Measurements from ENCODE around the gene PLCG1. TPM values are rescaled to one million over a fixed set of nuclear protein-coding genes. Genes with fewer than 3 reads are reported as not detected.
A peak's percentile ranks its signal among the peaks of the same experiment; 100 is the strongest.

The PLCG1 gene
- total RNA-seq, 1 experiment from 2014 or later, result 196 TPM

DNA sequence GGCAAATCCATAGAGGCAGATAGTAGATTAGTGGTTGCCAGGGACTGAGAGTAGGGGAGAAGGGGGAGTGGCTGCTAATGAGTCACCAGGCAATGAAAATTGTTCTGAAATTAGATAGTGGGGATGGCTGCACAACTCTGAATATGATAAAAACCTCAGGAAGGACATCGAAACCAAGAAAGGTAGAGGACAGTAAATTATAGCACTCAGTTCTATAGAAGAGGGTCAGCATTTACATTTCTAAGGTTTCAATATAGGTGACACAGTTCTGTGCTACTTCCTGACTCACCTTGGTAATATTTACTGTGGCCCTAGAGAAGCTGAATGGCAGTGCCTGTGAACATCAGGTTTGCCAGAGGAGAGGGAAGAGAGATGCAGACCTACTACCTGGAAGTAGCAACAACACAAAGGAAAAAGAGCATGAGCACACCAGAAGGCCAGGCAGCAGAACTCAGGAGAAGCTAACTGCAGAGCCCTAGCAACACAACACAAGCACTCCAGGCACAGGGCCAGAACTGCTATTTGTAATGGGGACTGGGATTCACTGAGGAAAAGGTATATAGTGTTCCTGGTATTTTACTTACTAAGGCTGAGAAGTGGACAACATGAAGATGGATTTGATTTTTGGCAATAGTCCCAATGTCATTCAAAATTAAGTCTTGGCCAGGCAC is 75.9 kb downstream of the PLCG1 start:
- no peak overlapping the region for H3K4me3 ChIP-seq
- H3K27me3 ChIP-seq, result no peaks in the 10 kb centered on the region
- H3K27ac ChIP-seq, result no peak overlapping the region
- peak in 1 of 2 experiments; percentile 22 for DNase-seq
- H3K4me1 ChIP-seq, result no peaks in the 10 kb centered on the region
- no peaks in the 10 kb centered on the region for H3K9me3 ChIP-seq (replicated peaks)
- no peaks in the 10 kb centered on the region for H3K36me3 ChIP-seq

DNA sequence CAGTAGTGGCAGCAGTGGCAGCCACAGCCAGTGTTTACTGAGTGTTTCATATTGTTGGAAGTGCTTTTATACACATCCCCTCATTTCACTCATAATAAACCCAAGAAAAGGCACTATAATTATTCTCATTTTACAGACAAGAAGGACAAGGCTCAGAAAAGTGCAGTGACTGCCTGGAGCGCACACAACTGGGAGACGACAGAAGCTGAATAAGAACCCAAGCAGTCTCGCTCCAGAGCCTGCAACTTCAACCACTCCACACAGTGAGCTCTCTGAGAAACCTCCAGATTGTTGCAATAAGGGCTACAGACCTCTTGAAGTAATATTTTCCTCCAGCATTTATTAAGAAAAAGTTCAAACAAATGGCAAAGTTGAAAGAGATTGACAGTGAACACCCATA is 76.9 kb downstream of the PLCG1 start:
- Histone ChIP-seq H3K27ac (no peak overlapping the region), H3K27me3 (no peaks in the 10 kb centered on the region), H3K4me1 (no peaks in the 10 kb centered on the region), H3K9me3 (replicated peaks) (no peaks in the 10 kb centered on the region), H3K36me3 (no peaks in the 10 kb centered on the region), H3K4me3 (no peak overlapping the region)
- no peak for DNase-seq

DNA sequence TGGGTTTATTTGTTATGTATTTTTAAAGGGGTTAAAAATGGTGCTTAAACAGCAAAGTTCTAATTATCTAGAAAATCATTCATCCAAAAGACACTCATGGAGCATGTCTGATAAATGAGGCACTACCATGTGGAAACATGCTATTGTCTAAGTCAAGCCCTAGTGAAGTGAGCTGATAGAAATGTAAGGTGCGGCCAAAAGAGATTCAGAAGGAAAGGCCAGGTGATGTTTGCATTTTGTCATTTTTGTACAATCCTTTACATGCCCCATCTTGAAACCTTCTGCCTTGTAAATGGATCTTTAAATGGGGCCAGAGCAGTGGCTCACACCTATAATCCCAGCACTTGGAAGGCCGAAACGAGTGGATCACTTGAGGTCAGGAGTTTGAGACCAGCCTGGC is 77.3 kb downstream of the PLCG1 start:
- no peak for DNase-seq
- no peaks in the 10 kb centered on the region for H3K4me1 ChIP-seq
- H3K9me3 ChIP-seq (replicated peaks), result no peaks in the 10 kb centered on the region
- H3K27me3 ChIP-seq, result no peaks in the 10 kb centered on the region
- no peaks in the 10 kb centered on the region for H3K36me3 ChIP-seq
- no peak overlapping the region for H3K27ac ChIP-seq
- no peak overlapping the region for H3K4me3 ChIP-seq

DNA sequence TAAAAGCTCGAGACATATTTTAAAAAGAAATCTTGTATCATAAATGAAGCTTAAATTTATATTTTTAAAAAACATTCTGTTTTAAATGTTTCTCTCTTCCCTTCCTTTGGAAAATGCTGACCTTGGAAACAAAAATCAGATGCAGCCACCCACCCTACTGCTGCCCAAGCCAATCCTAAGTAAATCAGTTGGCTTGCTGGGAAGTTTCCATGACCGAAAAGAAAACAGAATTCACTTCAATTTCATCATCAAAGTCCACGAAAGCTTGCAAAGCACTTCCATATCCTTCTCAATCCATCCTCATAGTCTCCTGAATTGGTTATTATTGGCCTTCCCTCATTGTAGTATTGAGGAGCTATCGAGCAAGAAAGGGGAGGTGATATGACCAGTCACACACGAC is 80.1 kb downstream of the PLCG1 start:
- no peak overlapping the region for H3K27ac ChIP-seq
- no peak overlapping the region for H3K4me3 ChIP-seq
- H3K4me1 ChIP-seq, result no peaks in the 10 kb centered on the region
- no peaks in the 10 kb centered on the region for H3K27me3 ChIP-seq
- H3K9me3 ChIP-seq (replicated peaks), result no peaks in the 10 kb centered on the region
- DNase-seq, result no peak
- H3K36me3 ChIP-seq, result no peaks in the 10 kb centered on the region

DNA sequence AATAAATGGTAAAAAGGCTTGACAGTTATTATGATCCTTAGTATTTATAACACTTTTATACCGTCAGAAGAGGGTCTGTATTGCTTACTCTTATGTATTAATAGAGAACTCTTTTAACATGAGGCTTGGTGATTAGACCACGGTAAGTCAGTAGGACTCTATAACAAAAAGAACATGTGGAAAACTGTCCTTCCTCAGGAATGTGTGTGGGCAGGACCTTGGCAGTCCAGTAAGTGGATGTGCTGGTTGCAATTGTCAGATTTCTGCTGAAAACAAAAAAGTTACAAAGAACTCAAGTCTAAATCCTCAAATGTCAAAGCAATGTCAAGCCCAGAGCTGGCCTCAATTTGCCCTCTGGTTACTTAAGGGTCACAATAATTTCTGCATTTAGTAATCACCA is 81.1 kb downstream of the PLCG1 start:
- no peaks in the 10 kb centered on the region for H3K36me3 ChIP-seq
- H3K4me3 ChIP-seq, result no peak overlapping the region
- no peak overlapping the region for H3K27ac ChIP-seq
- H3K27me3 ChIP-seq, result no peaks in the 10 kb centered on the region
- H3K9me3 ChIP-seq (replicated peaks), result no peaks in the 10 kb centered on the region
- DNase-seq, result no peak
- H3K4me1 ChIP-seq, result no peaks in the 10 kb centered on the region

DNA sequence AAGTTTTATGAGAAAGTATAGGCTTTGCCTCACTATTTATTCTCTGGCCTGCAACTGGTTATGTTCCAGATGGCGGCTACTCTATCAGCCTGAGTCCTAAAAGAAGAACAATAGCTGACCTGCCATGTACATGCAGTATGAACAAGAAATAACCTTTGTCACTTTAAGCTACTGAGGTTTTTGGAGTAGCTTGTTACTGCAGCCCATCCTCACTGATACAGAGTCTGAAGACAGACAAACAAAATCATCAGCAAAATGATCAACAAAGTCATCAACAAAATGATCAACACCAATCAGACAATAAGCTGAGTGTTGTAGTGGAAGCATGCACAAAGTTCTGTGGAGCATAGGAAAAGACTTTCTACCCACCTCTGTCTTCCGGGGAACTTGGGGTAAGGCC is 82.5 kb downstream of the PLCG1 start:
- no peaks in the 10 kb centered on the region for H3K4me1 ChIP-seq
- no peak overlapping the region for H3K4me3 ChIP-seq
- H3K27ac ChIP-seq, result no peak overlapping the region
- no peaks in the 10 kb centered on the region for H3K27me3 ChIP-seq
- no peaks in the 10 kb centered on the region for H3K9me3 ChIP-seq (replicated peaks)
- no peak for DNase-seq
- no peaks in the 10 kb centered on the region for H3K36me3 ChIP-seq

DNA sequence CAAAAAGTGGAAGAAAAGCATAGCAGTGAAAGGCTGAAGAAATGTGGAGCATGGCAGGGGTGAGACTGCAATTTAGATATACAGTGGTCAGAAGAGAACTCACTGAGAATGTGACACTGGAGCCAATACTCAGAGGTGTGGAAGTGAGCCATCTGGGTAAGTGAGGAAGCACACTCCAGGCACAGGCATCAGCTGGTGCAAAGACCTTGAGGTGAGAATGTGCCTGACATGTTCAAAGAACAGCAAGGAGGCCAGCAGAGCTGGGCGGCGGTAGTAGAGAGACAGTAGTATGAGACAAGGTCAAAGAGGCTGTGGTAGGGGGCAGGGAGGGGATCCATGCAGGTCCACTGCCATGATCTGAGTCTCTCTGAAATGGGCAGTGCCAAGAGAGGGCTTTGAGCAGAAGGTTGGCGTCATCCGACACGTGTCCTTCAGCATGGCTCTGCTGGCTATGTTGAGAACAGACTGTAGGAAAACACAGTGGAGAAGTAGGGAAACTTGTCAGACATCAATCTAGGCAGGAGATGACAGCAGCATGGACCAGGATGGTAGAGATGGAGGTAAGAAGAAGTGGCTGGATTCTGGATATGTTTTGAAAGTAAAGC is 84.4 kb downstream of the PLCG1 start:
- no peak for DNase-seq
- no peak overlapping the region for H3K4me3 ChIP-seq
- no peaks in the 10 kb centered on the region for H3K36me3 ChIP-seq
- H3K27ac ChIP-seq, result no peak overlapping the region
- no peaks in the 10 kb centered on the region for H3K4me1 ChIP-seq
- H3K27me3 ChIP-seq, result no peaks in the 10 kb centered on the region
- H3K9me3 ChIP-seq (replicated peaks), result no peaks in the 10 kb centered on the region

DNA sequence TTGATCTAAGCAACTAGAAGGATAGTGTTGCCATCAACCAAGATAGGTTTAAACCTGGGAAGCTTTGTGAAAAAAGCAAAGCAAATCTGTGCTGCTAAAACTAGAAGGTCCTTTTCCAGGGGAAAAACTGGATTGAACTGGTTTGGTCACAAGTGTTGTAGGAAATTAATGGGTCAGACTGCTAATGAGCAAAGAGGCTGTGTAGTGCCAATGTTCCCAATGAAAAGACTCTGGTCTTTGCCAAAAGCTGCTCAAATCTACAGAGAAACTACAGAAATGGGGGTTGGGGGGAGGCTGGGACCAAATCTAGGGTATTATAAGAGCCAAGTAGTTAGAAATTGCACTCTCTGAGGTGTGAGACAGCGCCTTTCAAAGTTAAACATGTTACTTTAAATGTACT is 85.0 kb downstream of the PLCG1 start:
- H3K9me3 ChIP-seq (replicated peaks), result no peaks in the 10 kb centered on the region
- H3K27ac ChIP-seq, result no peak overlapping the region
- no peak overlapping the region for H3K4me3 ChIP-seq
- no peaks in the 10 kb centered on the region for H3K27me3 ChIP-seq
- H3K36me3 ChIP-seq, result no peaks in the 10 kb centered on the region
- no peak for DNase-seq
- no peaks in the 10 kb centered on the region for H3K4me1 ChIP-seq

DNA sequence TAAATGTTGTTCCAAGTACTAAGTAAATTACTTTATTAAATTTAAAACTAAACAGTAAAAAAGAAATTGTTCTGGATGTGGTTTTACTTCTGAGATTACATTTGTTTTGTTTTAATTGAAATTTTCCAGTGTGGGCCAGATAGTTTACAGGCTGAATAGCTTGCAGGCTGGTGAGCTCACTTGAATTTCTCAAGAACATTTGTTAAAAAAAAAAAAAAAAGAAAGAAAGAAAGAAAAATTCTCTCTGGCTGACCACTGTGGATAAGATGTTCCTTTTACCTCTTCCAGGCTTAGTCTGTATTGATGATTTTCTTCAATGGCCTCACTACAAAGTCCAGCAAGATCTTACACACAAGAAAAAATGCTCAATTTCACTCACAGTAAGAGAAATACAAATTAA is 85.4 kb downstream of the PLCG1 start:
- Histone ChIP-seq H3K27me3 (no peaks in the 10 kb centered on the region), H3K36me3 (no peaks in the 10 kb centered on the region), H3K4me3 (no peak overlapping the region), H3K9me3 (replicated peaks) (no peaks in the 10 kb centered on the region), H3K27ac (no peak overlapping the region), H3K4me1 (no peaks in the 10 kb centered on the region)
- DNase-seq, result no peak

DNA sequence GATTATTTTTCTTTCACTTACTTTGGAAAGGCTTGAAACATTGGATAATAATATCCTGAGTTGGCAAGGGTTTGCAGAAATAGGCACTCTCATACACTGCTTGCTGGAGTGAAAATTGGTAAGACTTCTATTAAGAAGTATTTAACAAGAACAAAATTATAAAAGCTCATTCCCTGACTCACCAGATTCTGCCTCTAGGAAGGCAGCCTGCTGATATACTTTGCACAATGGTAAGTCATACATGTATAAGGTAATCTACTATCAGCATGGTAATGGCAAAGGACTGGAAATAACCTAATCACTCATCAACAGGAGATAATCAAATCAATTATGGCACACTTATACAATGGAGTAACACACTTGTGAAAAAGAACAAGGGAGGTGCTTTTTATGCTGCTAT is 85.8 kb downstream of the PLCG1 start:
- H3K27me3 ChIP-seq, result no peaks in the 10 kb centered on the region
- no peak overlapping the region for H3K4me3 ChIP-seq
- H3K27ac ChIP-seq, result no peak overlapping the region
- DNase-seq, result no peak
- no peaks in the 10 kb centered on the region for H3K9me3 ChIP-seq (replicated peaks)
- H3K36me3 ChIP-seq, result no peaks in the 10 kb centered on the region
- no peaks in the 10 kb centered on the region for H3K4me1 ChIP-seq

DNA sequence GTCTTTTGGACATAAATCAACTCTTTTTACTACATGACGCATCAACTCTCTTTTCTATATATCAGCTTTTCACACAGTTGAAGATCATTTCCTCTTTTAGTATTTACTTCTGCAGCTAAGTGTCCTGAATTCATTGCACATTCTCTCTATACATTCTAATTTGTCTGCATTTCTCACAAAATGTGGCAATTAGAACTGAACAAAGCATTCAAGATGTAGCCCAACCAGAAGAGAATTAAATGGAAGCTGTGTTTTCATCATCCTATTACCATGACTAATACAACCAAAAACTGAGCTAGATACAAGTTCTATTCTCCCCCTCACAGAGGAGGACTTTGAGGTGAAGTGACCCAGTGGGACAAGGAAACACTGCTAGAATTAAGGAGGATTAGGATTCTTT is 86.9 kb downstream of the PLCG1 start:
- Histone ChIP-seq H3K27ac (no peak overlapping the region), H3K9me3 (replicated peaks) (no peaks in the 10 kb centered on the region), H3K4me3 (no peak overlapping the region), H3K27me3 (no peaks in the 10 kb centered on the region), H3K36me3 (no peaks in the 10 kb centered on the region), H3K4me1 (peaks cover 4% of the 10 kb centered on the region)
- DNase-seq, result no peak

DNA sequence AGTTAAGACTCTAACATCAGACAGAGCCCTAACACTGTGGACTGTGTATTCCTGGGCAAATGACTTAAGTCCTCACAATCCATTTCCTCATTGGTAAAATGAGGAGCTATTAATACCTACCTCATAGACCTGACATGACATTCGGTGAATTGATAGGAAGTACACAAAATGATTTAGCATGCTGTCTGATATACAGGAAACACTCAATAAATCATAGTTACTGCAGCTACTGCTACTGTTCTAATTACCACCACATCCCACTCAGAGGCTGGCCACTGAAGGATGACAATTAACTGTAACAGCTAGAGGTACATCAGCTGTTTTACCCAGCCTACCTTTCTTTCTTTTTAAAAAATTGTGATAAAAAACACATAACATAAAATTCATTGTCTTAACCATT is 87.7 kb downstream of the PLCG1 start:
- no peaks in the 10 kb centered on the region for H3K36me3 ChIP-seq
- H3K9me3 ChIP-seq (replicated peaks), result no peaks in the 10 kb centered on the region
- H3K4me3 ChIP-seq, result no peak overlapping the region
- H3K4me1 ChIP-seq, result peaks cover 4% of the 10 kb centered on the region
- no peak for DNase-seq
- H3K27me3 ChIP-seq, result no peaks in the 10 kb centered on the region
- no peak overlapping the region for H3K27ac ChIP-seq

DNA sequence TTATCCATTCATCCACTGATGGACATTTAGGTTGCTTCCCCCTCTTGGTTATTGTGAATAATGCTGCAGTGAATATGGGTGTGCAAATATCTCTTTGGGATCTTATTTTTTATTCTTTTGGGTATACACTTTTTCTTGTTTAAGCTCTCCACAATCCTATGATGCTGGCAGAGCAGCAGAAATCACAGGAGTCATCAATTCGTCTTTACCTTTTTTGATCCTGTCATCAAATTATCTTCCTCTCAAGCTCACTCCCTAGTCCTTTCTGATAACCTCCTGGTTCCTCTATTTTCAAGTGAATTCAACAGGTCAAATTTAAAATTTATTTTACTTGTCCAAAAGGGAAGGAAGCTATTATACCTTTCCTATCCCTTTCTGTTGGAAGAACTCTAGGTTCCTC is 89.1 kb downstream of the PLCG1 start:
- H3K36me3 ChIP-seq, result no peaks in the 10 kb centered on the region
- H3K4me1 ChIP-seq, result peaks cover 4% of the 10 kb centered on the region
- DNase-seq, result no peak
- H3K4me3 ChIP-seq, result no peak overlapping the region
- no peaks in the 10 kb centered on the region for H3K9me3 ChIP-seq (replicated peaks)
- H3K27ac ChIP-seq, result no peak overlapping the region
- H3K27me3 ChIP-seq, result no peaks in the 10 kb centered on the region
